Spinal cord (tissue), 4 donors: Measurements from ENCODE around the gene DUX4. TPM values are rescaled to one million over a fixed set of nuclear protein-coding genes. Genes with fewer than 3 reads are reported as not detected.

ENCODE experiments used
- polyA plus RNA-seq, 2 donors: library from polyadenylated mRNA; unstranded; fragments of 120-200 nt; gene quantifications; one replicate each; pipeline ENCODE4 v1.2.1, GENCODE V29; 2013; ENCODE audit not compliant: insufficient read length in 2 of 2
- small RNA-seq: library from RNA; depleted of rRNA; stranded (forward); fragments of <200 nt; gene quantifications from one replicate; pipeline ENCODE3, GENCODE V24; 2014; ENCODE audit warnings: low replicate concordance
- total RNA-seq, 2 donors: library from RNA; depleted of rRNA in 1 of 2; stranded (reverse); fragments of 120-200 nt in 1 of 2; fragments of >200 nt in 1 of 2; gene quantifications; one replicate each; pipeline versions ENCODE4 v1.2.3 to v1.2.4, GENCODE V29; 2013 to 2014

Gene DUX4
- total and polyA plus RNA-seq, 4 donors: 0.68 TPM; not detected in 3

Small RNA genes within 50 kb of the gene (small RNA-seq; reads per million reads assigned to genes)
- not detected for gene AC215524.1

Other genes starting within 250 kb of the DUX4 start
- gene FRG1, start 232.9 kb upstream of the DUX4 start, total RNA-seq: 10 to 100 TPM; 22.7 to 45.4 TPM
- gene FRG1, start 232.9 kb upstream of the DUX4 start, polyA plus RNA-seq: 10 to 100 TPM; 39.7 to 44.2 TPM
- gene FRG2, start 146.5 kb upstream of the DUX4 start, total RNA-seq: not detected
- gene FRG2, start 146.5 kb upstream of the DUX4 start, polyA plus RNA-seq: not detected
- not detected for gene DBET, start 109.3 kb upstream of the DUX4 start, total RNA-seq
- not detected for gene DBET, start 109.3 kb upstream of the DUX4 start, polyA plus RNA-seq